ENCODE data around the gene TCF19. TPM values are rescaled to one million over a fixed set of nuclear protein-coding genes. Genes with fewer than 3 reads are reported as not detected.

TCF19 gene
- total and polyA plus RNA-seq, 10 of the 15 experiments (the other 5 are each of a cell fraction or from before 2014, with no cell fraction given), result 7.7 to 103 (median 53.3) TPM

GRCh38 chr6:31197559-31198305 is 39.3 kb downstream of the TCF19 start (continued):
- TF ChIP-seq E2F8 (IDR thresholded peaks at IDR 0.05; ENCODE audit: low read depth, partially characterized antibody) (peak; percentile 23), NRF1 (conservative IDR thresholded peaks at IDR 0.05; ENCODE audit: low read depth, low read length) (no peak), POLR2A (IDR thresholded peaks at IDR 0.05; ENCODE audit: low read depth, low read length) (peak; percentile 87), CUX1 (IDR thresholded peaks at IDR 0.05; ENCODE audit: insufficient replicate concordance, low read depth, low read length) (no peak), BCL11A (IDR thresholded peaks at IDR 0.05; ENCODE audit: low read depth, low read length) (no peak), STAT1 (conservative IDR thresholded peaks at IDR 0.05) (no peak), SP1 (IDR thresholded peaks at IDR 0.05; ENCODE audit: low read depth, low read length) (no peak), JUNB (IDR thresholded peaks at IDR 0.05) (peak; percentile 44; the same call in 1 of the 2 replicates), RUNX3 (IDR thresholded peaks at IDR 0.05; ENCODE audit: low read length) (peak; percentile 93), GATAD2B (conservative IDR thresholded peaks at IDR 0.05; ENCODE audit: low read depth) (no peak; the same call in 1 of the 2 replicates), KDM1A (IDR thresholded peaks at IDR 0.05; ENCODE audit: borderline replicate concordance) (no peak), BRCA1 (IDR thresholded peaks at IDR 0.05; ENCODE audit: low read depth, low read length) (no peak), SUPT20H (IDR thresholded peaks at IDR 0.05; ENCODE audit: borderline replicate concordance, control insufficient read depth, low read depth, low read length) (no peak), SMAD1 (IDR thresholded peaks at IDR 0.05; ENCODE audit: low read depth, partially characterized antibody) (peak; percentile 78), ZNF384 (IDR thresholded peaks at IDR 0.05; ENCODE audit: borderline replicate concordance, low read depth, low read length) (peak; percentile 71; the same call in 1 of the 2 replicates), SUZ12 (IDR thresholded peaks at IDR 0.05; ENCODE audit: unreplicated experiment) (no peak), SREBF1 (IDR thresholded peaks at IDR 0.05; ENCODE audit: low read length) (no peak), TCF3 (IDR thresholded peaks at IDR 0.05; ENCODE audit: borderline replicate concordance, insufficient read depth, low read depth, low read length) (no peak), RBBP5 (conservative IDR thresholded peaks at IDR 0.05) (no peak), NR2C2 (IDR thresholded peaks at IDR 0.05; ENCODE audit: borderline replicate concordance, control insufficient read depth, insufficient read length, low read depth) (no peak), NFXL1 (IDR thresholded peaks at IDR 0.05; ENCODE audit: borderline replicate concordance) (no peak)
- TF ChIP-seq, protein P1, sequence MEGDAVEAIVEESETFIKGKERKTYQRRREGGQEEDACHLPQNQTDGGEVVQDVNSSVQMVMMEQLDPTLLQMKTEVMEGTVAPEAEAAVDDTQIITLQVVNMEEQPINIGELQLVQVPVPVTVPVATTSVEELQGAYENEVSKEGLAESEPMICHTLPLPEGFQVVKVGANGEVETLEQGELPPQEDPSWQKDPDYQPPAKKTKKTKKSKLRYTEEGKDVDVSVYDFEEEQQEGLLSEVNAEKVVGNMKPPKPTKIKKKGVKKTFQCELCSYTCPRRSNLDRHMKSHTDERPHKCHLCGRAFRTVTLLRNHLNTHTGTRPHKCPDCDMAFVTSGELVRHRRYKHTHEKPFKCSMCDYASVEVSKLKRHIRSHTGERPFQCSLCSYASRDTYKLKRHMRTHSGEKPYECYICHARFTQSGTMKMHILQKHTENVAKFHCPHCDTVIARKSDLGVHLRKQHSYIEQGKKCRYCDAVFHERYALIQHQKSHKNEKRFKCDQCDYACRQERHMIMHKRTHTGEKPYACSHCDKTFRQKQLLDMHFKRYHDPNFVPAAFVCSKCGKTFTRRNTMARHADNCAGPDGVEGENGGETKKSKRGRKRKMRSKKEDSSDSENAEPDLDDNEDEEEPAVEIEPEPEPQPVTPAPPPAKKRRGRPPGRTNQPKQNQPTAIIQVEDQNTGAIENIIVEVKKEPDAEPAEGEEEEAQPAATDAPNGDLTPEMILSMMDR (IDR thresholded peaks at IDR 0.05 in 2 of 3, conservative IDR thresholded peaks at IDR 0.05 in 1 of 3; ENCODE audit: control insufficient read depth in 2 of 3, extremely low read depth in 1 of 3, insufficient read depth in 1 of 3, low read depth in 3 of 3, low read length in 3 of 3), result no peak

All from GM12878 (cell line).